Stimulated activated CD4-positive, alpha-beta T cell treated with anti-CD3 and anti-CD28 coated beads, Interleukin-15, amount 100 ng/mL, for 1 hour (primary cell): Measurements from ENCODE around the gene ARHGEF28.

Experiments
- DNase-seq, 2 donors: peaks; one replicate each; pipeline ENCODE4 v3.0.0-alpha.2; 2020; ENCODE audit warnings: low read depth in 1 of 2, low spot score in 1 of 2

Gene ARHGEF28

GRCh38 chr5:73735032-73735734 is 109.2 kb downstream of the ARHGEF28 start:
- no peak for DNase-seq

GRCh38 chr5:73739650-73740049 is 113.7 kb downstream of the ARHGEF28 start:
- no peak for DNase-seq

- no peak for DNase-seq
These were observed 114.3 kb downstream of the ARHGEF28 start for GRCh38 chr5:73740274-73740790.

GRCh38 chr5:73743161-73743560 is 117.2 kb downstream of the ARHGEF28 start:
- no peak for DNase-seq

- DNase-seq = no peak
These were observed 119.8 kb downstream of the ARHGEF28 start for GRCh38 chr5:73745836-73746235.

GRCh38 chr5:73746608-73747007 is 120.6 kb downstream of the ARHGEF28 start:
- no peak for DNase-seq

- DNase-seq = no peak
These were observed 121.8 kb downstream of the ARHGEF28 start for GRCh38 chr5:73747696-73748380.

- no peak for DNase-seq
These were observed 122.8 kb downstream of the ARHGEF28 start for GRCh38 chr5:73748510-73749400.

GRCh38 chr5:73749485-73750270 is 123.7 kb downstream of the ARHGEF28 start:
- no peak for DNase-seq

GRCh38 chr5:73751254-73751914 is 125.4 kb downstream of the ARHGEF28 start:
- DNase-seq = no peak

- no peak for DNase-seq
These were observed 128.3 kb downstream of the ARHGEF28 start for GRCh38 chr5:73754254-73754653.

GRCh38 chr5:73757416-73757815 is 131.4 kb downstream of the ARHGEF28 start:
- no peak for DNase-seq

- no peak for DNase-seq
These were observed 133.8 kb downstream of the ARHGEF28 start for GRCh38 chr5:73759771-73760170.

GRCh38 chr5:73763300-73764032 is 137.5 kb downstream of the ARHGEF28 start:
- no peak for DNase-seq

- DNase-seq = no peak
These were observed 138.6 kb downstream of the ARHGEF28 start for GRCh38 chr5:73764586-73764985.

GRCh38 chr5:73764996-73765395 is 139.0 kb downstream of the ARHGEF28 start:
- DNase-seq = no peak

GRCh38 chr5:73766902-73767301 is 140.9 kb downstream of the ARHGEF28 start:
- no peak for DNase-seq

- no peak for DNase-seq
These were observed 144.4 kb downstream of the ARHGEF28 start for GRCh38 chr5:73770172-73771025.

GRCh38 chr5:73774924-73775323 is 148.9 kb downstream of the ARHGEF28 start:
- DNase-seq = no peak
